HTR-8/SVneo (cell line): ENCODE results near the gene IFNL2.
"Not testable (repeated sequence)": the region's sequence is repeated elsewhere in the genome, so short reads cannot be mapped to it uniquely, and the experiment has no call there.

Experiments used
- DNase-seq: peaks from one replicate; pipeline ENCODE4 v3.0.0; 2011; ENCODE audit warnings: low spot score, mixed read lengths; ENCODE audit not compliant: insufficient read length
- FAIRE-seq: peaks from 2 replicates; lab custom pipeline; 2011; peaks lifted over from hg19 to GRCh38; lab: Jason Lieb, UNC

The IFNL2 gene

GRCh38 chr19:39251846-39252245, 16.4 kb upstream of the IFNL2 start:
- DNase-seq = no peak
- no peak for FAIRE-seq

- DNase-seq (no peak), FAIRE-seq (no peak)
Measured at GRCh38 chr19:39252458-39252857, 15.7 kb upstream of the IFNL2 start.

- DNase-seq (no peak), FAIRE-seq (no peak)
Measured at GRCh38 chr19:39253374-39254149, 14.6 kb upstream of the IFNL2 start.

GRCh38 chr19:39254531-39255345, 13.5 kb upstream of the IFNL2 start:
- DNase-seq = no peak
- no peak for FAIRE-seq

GRCh38 chr19:39257227-39257626, 11.0 kb upstream of the IFNL2 start:
- DNase-seq = no peak
- FAIRE-seq = no peak

- FAIRE-seq (no peak), DNase-seq (no peak)
Measured at GRCh38 chr19:39261704-39262103, 6.5 kb upstream of the IFNL2 start.

- FAIRE-seq (no peak), DNase-seq (no peak)
Measured at GRCh38 chr19:39262496-39262895, 5.7 kb upstream of the IFNL2 start.

- no peak for DNase-seq
- no peak for FAIRE-seq
Measured at GRCh38 chr19:39263912-39264305, 4.3 kb upstream of the IFNL2 start.

- no peak for FAIRE-seq
- DNase-seq = no peak
Measured at GRCh38 chr19:39264306-39265290, 3.6 kb upstream of the IFNL2 start.

GRCh38 chr19:39265321-39265916, 2.8 kb upstream of the IFNL2 start:
- FAIRE-seq (no peak), DNase-seq (no peak)

- FAIRE-seq, DNase-seq: not testable (repeated sequence)
Measured at GRCh38 chr19:39268531-39269223, 481 bp downstream of the IFNL2 start.

- DNase-seq, FAIRE-seq: not testable (repeated sequence)
Measured at GRCh38 chr19:39269369-39269768, 1.2 kb downstream of the IFNL2 start.

- DNase-seq (no peak), FAIRE-seq (no peak)
Measured at GRCh38 chr19:39270036-39270871, 2.1 kb downstream of the IFNL2 start.

- not testable (repeated sequence) for FAIRE-seq, DNase-seq
Measured at GRCh38 chr19:39273859-39274258, 5.7 kb downstream of the IFNL2 start.

GRCh38 chr19:39275578-39275977, 7.4 kb downstream of the IFNL2 start:
- FAIRE-seq (no peak), DNase-seq (no peak)

GRCh38 chr19:39276740-39277139, 8.5 kb downstream of the IFNL2 start:
- FAIRE-seq = no peak

GRCh38 chr19:39277598-39277997, 9.4 kb downstream of the IFNL2 start:
- FAIRE-seq (no peak), DNase-seq (no peak)

More at GRCh38 chr19:39276740-39277139, 8.5 kb downstream of the IFNL2 start:
- DNase-seq = no peak

GRCh38 chr19:39282021-39282420, 13.8 kb downstream of the IFNL2 start:
- no peak for FAIRE-seq
- DNase-seq = no peak
